Measurements from ENCODE around the gene TTYH1.

DNA sequence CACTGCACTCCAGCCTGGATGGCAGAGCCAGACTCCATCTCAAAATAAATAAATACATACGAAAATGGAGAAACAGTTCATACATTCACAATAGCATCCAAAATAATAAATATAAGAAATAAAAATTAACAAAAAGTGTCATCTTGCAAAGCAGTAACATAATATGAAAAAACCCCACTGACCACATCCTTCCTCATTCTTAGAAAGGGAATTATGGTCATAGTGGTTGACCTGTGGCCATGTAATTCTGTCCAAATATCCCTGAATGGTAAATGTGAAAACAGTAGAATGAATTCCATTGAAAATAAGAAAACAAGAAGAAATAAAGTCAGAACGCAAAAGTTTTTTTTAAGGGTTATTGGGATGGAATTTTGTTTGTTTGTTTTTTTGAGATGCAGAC is 64.8 kb downstream of the TTYH1 start:
- no peak for TF ChIP-seq CTCF (IDR thresholded peaks at IDR 0.05)
- TF ChIP-seq POLR2A (IDR thresholded peaks at IDR 0.05) = no peak

Data from upper lobe of left lung (tissue), 4 donors.